RPMI8226 (cell line): Measurements from ENCODE around the gene TMEM223.
"Not testable (repeated sequence)": the region's sequence is repeated elsewhere in the genome, so short reads cannot be mapped to it uniquely, and the experiment has no call there.

Source experiments
- DNase-seq: peaks from one replicate; pipeline ENCODE4 v3.0.0-alpha.2; 2015

The TMEM223 gene

DNA sequence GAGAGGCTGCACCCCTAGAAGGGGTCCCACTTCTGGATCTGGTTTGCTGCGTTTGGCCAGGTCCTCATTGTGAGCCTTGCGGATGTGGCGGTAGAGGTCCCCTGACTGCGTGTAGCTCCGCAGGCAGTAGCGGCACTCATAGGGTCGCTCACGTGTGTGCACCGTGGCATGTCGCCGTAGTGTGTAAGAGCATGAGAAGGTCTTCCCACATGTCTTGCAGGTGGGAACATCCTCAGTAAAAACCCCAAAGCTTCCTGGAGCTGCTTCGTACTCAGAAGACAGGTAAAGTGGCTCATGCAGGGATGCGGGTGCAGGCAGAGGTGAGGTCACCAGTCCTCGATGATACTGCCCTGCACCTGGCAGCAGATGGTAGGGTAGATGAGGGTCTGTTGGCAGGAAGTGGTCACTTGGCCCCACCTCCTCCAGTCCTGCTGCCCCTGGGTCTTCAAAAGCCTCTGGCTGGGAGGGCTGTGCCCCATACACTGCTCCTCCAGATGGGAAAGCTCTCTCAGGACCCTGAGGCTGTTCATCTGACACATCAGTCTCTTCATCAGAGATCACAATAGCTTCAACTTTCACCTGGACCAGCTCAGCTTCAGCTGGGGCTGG lies 39.5 kb downstream of the TMEM223 start:
- DNase-seq, result no peak

DNA sequence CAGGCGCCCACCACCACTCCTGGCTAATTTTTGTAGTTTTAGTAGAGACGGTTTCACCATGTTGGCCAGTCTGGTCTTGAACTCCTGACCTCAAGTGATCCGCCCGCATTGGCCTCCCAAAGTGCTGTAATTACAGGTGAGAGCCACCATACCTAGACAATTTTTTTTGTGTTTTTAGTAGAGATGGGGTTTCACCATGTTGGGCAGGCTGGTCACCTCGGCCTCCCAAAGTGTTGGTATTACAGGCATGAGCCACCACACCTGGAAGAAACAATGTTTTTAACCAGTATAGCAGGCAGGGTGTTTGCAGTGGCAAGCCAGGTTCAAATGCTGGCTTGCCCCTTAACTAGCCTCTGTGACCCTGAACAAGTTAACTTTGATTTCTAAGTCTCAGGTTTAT lies 41.9 kb downstream of the TMEM223 start:
- DNase-seq, result not testable (repeated sequence)

DNA sequence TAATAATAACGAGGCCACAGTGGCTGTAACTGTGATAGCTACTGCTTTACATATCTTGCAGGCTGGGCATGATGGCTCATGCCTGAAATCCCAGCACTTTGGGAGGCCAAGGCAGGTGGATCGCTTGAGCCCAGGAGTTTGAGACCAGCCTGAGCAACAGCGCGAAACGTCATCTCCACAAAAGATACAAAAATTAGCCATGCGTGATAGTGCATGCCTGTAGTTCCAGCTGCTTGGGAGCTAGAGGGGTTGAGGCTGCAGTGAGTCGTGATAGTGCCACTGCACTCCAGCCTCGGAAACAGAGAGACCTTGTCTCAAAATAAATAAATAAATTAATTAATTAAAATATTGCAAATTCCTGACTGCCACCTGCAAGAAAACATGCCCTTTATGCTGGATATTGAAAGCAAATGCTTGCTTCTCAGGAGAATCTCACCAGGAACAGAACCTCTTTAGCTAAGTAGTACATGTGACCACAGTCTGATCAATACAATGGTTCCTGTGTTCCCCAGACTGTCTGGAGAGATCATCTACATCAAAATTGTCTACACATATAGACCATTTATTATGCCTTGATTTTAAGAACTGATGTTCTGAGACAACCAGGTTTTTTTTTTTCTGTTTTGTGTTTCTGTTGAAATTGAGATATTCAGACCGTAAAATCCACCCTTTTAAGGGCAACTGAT lies 44.2 kb downstream of the TMEM223 start:
- DNase-seq, result no peak
